ENCODE results near the gene KSR2.

GRCh38 chr12:117587631-117588287 lies 381.0 kb downstream of the KSR2 start:
- TF ChIP-seq, protein P1, sequence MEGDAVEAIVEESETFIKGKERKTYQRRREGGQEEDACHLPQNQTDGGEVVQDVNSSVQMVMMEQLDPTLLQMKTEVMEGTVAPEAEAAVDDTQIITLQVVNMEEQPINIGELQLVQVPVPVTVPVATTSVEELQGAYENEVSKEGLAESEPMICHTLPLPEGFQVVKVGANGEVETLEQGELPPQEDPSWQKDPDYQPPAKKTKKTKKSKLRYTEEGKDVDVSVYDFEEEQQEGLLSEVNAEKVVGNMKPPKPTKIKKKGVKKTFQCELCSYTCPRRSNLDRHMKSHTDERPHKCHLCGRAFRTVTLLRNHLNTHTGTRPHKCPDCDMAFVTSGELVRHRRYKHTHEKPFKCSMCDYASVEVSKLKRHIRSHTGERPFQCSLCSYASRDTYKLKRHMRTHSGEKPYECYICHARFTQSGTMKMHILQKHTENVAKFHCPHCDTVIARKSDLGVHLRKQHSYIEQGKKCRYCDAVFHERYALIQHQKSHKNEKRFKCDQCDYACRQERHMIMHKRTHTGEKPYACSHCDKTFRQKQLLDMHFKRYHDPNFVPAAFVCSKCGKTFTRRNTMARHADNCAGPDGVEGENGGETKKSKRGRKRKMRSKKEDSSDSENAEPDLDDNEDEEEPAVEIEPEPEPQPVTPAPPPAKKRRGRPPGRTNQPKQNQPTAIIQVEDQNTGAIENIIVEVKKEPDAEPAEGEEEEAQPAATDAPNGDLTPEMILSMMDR (conservative IDR thresholded peaks at IDR 0.05; ENCODE audit: low read depth, low read length), result peak; percentile 36
- TF ChIP-seq POLR2A (IDR thresholded peaks at IDR 0.05; ENCODE audit: low read depth, low read length) (no peak), FOS (IDR thresholded peaks at IDR 0.05; ENCODE audit: low read depth, low read length) (no peak), USF2 (IDR thresholded peaks at IDR 0.05; ENCODE audit: low read depth, low read length) (no peak), RAD21 (IDR thresholded peaks at IDR 0.05; ENCODE audit: low read length) (no peak), CHD1 (IDR thresholded peaks at IDR 0.05; ENCODE audit: low read depth, low read length) (no peak)

Data from IMR-90 (cell line).